Erythroblast (primary cell): Measurements from ENCODE around the gene MICAL3.
"Not testable (repeated sequence)": the region's sequence is repeated elsewhere in the genome, so short reads cannot be mapped to it uniquely, and the experiment has no call there.

Source experiments
- DNase-seq, 2 experiments: peaks; one replicate each; lab custom pipeline; 2025; lab: John Stamatoyannopoulos, UW
- GATA1 ChIP-seq: IDR thresholded peaks from 2 replicates; pipeline ENCODE4 v1.6.1; 2011; ENCODE audit warnings: low read depth, mild to moderate bottlenecking, control low read depth, low read length, moderate library complexity
- POLR2A ChIP-seq: IDR thresholded peaks from 2 replicates; pipeline ENCODE4 v1.6.1; 2011; ENCODE audit warnings: mild to moderate bottlenecking, low read length

MICAL3 gene

DNA sequence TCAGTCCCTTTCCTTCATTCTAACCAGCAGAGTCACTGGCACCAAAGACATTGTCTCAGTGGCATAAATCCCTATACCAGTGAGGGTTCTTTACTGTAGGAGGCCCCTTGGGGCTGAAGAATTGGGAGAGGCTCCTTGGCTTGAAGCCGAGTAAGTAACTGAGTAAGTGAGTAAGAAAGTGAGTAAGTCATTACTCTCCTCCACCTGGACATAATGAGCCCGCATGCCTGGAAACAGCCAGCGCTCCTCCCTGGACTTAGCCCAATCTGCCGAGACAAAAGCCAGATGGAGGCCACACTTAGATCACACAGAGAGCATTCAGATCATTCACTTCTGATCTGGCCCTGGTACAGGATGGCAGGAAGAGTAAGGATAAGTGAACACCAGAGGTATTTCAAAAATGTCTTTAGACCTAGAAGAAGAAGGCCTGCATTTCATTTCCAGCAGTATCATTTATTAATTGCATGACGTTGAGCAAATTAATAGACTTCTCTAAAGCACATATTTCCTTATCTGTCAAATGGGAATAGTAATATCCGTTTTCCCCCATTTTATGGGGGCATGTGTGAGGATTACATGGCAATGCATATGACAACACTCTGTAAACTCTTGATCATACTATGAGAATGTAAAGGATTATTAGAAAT lies 8.2 kb upstream of the MICAL3 start:
- no peak for DNase-seq
- TF ChIP-seq GATA1 (no peak), POLR2A (no peak)

DNA sequence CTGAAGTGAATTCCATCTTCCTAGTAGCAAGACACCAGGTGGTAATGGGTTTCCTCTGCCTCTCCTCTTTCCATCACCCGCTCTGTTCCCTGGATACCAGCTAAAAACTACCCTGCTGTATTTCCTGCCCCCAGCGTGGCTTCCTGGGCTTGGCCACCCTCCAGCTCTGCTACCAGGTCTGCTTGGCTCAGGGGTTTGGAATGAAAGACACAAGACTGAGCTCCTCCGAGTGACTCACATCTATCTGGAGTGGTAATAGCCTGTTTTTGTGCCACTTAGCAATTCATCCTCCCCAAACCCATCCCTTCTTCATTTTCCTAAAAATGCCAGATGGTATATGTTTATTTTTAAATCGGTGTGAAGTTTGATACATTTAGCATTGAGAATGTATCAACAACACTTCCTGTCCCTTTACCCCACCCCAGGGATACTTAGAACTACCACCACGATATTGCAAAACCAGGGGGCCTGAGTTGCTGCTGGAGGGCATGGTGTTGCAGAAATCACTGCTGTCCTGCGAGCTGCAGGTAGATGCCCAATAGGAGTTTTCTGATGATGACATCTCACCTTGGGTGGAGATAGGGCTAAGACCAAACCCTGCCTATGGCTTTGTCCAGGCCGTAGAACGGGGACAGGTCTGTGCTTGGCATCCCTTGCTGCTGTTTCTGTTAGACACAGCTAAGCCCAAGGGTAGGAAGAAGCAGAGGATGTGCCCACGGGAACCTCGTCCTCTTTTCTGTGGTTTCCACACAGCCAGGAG lies 7.5 kb upstream of the MICAL3 start:
- DNase-seq: no peak
- no peak for TF ChIP-seq GATA1
- TF ChIP-seq POLR2A: no peak

DNA sequence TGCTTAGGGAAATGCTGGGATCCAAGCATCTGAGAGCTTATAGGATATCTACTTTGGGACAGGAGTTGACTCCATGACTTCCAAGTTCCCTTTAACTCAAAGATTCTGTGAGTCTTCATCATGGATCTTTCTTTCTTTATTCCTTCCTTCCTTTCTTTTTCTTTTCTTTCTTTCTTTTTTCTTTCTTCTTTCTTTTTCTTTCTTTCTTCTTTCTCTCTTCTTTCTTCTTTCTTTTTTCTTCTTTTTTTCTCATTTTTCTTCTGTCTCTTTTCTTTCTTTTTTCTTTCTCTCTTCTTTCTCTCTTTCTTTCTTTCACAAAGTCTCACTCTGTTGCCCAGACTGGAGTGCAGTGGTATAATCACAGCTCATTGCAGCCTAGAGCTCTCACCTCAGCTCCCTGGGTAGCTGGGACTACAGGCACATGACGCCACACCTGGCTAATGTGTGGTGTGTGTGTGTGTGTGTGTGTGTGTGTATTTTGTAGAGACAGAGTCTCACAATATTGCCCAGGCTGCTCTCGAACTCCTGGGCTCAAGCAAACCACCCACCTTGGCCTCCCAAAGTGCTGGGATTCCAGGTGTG lies 5.4 kb upstream of the MICAL3 start:
- no peak for TF ChIP-seq POLR2A
- TF ChIP-seq GATA1: no peak
- no peak for DNase-seq

DNA sequence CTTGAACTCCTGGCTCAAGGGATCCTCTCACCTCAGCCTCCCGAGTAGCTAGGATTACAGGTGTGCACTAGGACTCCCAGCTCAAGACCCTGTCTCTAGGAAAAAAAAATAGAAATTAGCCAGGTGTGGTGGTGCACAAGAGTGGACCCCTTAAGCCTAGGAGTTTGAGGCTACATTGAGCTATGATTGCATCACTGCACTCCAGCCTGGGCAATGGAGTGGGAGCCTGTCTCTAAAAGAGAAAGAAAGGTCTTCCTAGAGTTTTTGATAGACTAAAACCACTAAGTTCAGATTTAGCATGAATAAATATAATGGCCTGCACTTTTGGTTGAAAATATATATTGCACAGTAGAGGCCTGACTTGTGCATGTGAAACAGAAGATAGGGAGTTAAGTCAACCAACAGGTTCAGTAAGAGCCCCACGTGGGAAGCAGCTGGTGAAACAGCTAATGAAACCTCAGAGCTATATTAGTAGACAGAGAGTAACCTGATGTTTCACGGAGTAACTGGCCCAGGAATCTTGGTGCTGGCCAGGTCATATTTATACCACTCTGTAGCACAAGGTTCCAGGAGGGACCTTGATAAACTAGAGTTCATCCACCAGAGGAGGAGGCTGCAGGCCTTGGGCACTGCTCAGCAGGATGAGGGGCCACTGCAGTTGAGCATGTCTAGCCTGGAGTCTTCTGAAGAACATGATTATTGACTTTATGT lies 4.6 kb upstream of the MICAL3 start:
- TF ChIP-seq POLR2A (no peak), GATA1 (no peak)
- DNase-seq: no peak

DNA sequence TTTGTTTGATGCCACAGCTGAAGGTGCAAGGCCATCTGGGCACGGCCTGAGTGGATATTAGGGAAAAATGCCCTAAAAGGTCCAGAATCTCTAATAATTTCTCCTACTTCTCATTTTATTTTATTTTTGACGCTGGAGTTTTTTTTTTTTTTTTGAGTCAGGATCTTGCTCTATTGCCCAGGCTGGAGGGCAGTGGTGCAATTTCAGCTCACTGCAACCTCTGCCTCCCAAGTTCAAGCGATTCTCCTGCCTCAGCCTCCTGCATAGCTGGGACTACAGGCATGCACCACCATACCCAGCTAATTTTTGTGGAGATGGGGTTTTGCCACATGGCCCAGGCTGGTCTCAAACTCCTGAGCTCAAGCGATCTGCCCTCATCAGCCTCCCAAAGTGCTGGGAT lies 1.5 kb upstream of the MICAL3 start:
- DNase-seq: not testable (repeated sequence)

DNA sequence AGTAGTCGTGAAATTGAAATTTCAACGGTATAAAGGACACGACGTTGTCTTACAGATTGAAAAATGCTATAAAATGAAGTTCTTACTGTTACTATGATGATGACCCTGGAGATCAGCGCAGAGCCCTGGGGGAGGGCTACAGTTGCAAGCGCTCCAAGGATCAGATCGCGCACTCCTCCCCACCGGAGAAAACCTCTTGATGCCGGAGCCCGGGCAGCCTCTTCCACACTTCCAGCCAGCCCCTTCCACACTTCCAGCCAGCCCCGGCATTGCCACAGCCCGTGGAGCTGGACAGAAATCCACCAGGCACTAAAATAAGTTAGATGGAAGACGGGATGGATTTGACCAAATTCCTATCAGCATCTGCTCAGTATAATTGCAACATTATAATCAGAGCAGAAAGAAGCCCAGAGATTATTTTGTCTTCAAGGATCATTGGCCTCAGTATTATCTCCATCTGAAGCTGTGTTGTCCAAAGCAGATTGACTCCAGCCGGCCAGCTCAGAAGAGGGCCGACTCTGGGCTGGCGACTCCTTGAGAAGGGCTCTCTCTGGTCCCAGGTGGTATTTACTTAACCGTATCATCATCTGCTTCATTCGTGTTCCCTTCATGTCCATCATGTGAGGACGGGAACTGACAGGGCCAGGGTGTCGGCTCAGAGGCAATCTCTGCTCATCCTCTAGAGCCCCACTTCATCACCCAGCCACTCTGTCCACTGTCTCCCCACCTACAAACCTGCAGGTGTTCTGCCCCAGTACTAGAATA lies 777 bp upstream of the MICAL3 start:
- TF ChIP-seq POLR2A (no peak), GATA1 (no peak)
- no peak for DNase-seq

DNA sequence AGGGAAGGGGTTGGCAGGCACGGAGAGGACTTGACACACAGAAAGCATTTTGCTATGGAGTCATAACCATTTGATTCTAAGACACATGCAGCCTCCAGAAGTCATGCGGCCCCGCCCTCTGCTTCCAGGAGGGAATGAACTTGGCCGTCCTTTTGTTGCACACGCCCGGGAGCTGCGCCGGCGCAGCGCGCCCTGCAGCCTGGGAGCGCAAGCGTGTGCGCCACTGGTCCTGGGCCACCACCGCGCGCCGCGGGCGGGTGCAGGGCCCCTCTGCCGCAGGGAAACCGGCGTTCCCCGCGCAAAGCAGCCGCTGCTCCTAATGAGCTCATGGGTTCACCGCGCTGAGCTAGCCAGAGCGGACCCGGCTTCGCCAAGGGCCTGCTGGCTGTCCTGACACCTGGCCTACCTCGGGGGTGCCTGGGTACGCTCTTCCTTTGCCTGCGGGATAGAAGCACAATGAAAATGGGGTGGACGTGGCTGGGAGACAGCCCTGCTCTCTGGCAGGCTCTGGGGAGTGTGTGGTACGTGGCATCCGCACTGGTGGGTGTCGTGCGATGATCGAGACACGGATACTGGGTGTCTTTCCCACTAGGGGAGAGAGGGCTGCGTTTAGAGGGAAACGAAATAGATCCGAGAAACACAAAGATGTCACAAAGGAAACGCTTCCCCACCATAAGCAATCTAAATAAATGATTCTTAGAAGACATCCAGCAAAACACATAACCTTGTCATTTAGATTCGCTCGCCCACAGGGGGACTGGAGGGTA lies 669 bp downstream of the MICAL3 start:
- TF ChIP-seq GATA1 (no peak), POLR2A (no peak)
- DNase-seq: peak; percentile 66 to 72

DNA sequence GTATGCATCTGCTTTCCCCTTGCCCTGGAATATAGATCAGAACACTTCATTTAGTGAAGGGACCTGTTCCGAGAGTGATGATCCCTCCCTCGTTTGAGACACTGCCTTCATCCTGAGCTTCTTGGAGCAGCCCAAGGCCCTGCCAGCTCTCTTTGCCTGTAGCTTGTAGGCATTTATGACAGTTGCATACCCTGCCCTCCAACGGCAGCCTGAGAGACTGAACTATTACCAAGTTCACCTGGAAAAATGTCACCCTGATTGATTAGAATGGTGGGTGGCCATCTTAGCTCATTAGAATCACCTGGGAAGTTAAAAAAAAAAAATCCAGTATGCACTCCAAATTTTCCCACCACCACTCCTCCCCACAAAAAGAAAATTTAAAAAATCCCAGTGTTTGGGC lies 1.5 kb downstream of the MICAL3 start:
- DNase-seq: no peak
- TF ChIP-seq POLR2A: no peak
- no peak for TF ChIP-seq GATA1

DNA sequence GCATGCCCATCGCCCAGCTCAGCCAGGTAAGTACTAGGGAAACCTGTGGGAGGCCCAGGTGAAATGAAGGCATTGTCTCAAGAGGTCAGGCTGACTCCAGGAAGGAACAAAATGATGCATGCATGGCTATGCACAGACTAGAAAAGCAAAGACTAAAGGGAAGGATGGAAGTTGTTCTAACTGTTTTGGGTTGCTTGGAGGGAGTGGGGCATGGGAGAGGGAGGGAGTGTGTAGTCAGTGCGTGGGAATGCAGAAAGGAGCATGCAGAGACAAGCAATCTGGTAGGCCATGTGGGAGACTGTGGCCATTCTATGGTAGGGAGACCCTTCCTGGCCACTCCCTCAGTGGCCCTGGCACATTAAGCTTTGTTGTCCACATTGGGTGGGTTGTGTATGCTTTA lies 2.9 kb downstream of the MICAL3 start:
- TF ChIP-seq GATA1 (no peak), POLR2A (no peak)
- DNase-seq: no peak

DNA sequence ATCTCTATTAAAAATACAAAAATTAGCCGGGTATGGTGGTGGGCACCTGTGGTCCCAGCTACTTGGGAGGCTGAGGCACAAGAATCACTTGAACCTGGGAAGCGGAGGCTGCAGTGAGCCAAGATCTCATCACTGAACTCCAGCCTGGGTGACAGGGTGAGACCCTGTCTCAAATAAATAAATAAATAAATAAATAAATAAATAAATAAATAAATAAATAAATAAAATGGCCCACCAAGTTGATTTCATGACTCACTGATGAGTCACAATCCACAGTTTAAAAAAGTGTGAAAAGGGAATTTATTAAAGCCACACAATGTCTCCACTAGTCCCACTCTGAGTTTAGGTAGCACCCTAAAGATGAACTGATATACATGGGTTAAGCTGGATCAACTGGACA lies 3.6 kb downstream of the MICAL3 start:
- DNase-seq: not testable (repeated sequence)

DNA sequence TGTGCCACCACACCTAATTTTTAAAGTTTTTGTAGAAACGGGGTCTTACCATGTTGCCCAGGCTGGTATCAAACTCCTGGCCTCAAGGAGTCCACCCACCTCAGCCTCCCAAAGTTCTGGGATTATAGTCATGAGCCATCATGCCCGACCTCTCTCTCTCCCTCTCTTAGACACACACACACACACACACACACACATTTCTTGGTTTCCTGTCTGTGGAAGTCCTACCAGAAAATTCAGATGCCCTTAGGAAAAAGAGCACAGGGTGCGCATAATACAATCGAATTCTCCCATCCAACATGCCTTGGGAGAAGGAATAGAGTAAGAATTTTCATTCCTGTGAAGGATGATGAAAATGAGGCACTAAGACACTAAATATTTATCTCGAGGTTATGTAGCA lies 10.4 kb downstream of the MICAL3 start:
- TF ChIP-seq POLR2A (no peak), GATA1 (no peak)
- DNase-seq: no peak

DNA sequence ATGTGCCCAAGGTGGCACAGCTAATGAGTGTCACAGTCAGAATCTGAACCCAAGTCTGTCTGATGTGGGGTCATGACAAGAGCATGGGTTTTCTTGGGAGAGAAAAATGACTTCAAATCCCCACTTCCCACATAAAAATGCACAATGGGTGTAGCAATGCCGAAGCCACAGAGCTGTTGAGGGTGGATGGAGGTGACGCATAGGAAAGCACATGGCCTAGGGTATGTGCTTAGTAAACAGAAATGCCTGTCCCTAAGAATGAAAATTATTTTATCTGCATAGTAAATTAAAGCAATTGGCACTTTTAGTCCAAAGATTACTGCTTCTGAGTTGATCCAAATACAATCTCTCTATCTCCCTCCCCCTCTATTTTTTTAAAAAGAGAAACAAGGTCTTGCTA lies 10.9 kb downstream of the MICAL3 start:
- TF ChIP-seq POLR2A (no peak), GATA1 (no peak)
- DNase-seq: no peak

DNA sequence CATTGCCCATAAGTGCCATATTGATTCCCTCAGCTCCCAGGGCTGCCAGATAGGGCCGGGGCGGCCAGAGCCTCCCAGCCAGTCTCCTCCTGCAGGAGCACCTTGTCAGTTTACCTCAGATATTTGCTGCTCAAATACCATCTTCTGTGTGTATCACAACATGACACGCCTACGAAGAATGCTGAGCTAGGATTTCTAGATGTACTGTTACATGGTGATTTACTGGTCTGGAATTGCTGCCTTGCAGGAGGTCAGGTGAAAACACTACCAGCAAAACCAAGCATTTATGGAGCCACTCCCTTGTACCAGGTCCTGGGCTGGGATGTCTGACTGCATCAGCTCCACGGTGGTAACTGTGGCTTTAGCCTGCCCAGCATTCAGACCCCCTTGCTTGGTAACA lies 11.8 kb downstream of the MICAL3 start:
- DNase-seq: no peak
- TF ChIP-seq GATA1: no peak
- TF ChIP-seq POLR2A: no peak
